GM23338 (cell line): ENCODE results near the gene MITF. TPM values are rescaled to one million over a fixed set of nuclear protein-coding genes. Genes with fewer than 3 reads are reported as not detected.

Experiments used
- ATAC-seq: fragments of 200-7000 bp; cut with Tn5 transposase; 3 replicates; pipeline ENCODE4 v1.9.1; 2020
- DNase-seq: peaks from one replicate; pipeline ENCODE4 v3.0.0-alpha.2; 2015; ENCODE audit warnings: low spot score
- H2AFZ ChIP-seq: fragments of 200-600 bp; sonication (generic); 2 replicates; pipeline ENCODE4 v1.8.0; 2016; ENCODE audit warnings: antibody characterized with exemption, mild to moderate bottlenecking, moderate library complexity
- H3F3A ChIP-seq: fragments of 200-600 bp; sonication (generic); replicated peaks from 2 replicates; pipeline ENCODE4 v1.8.0; 2017; ENCODE audit warnings: antibody characterized with exemption, mixed run types, low read depth
- H3K27ac ChIP-seq: fragments of 200-600 bp; sonication (generic); 2 replicates; pipeline ENCODE4 v1.6.1; 2016; ENCODE audit warnings: low read depth
- H3K27me3 ChIP-seq: fragments of 200-600 bp; sonication (generic); 2 replicates; pipeline ENCODE4 v1.8.0; 2016; ENCODE audit warnings: mild to moderate bottlenecking, mixed run types, moderate library complexity; ENCODE audit not compliant: insufficient read depth
- H3K36me3 ChIP-seq: fragments of 200-600 bp; sonication (generic); 2 replicates; pipeline ENCODE4 v1.8.0; 2016; ENCODE audit warnings: mild to moderate bottlenecking; ENCODE audit not compliant: insufficient read depth
- H3K4me1 ChIP-seq: fragments of 200-600 bp; sonication (generic); 2 replicates; pipeline ENCODE4 v1.8.0; 2016; ENCODE audit warnings: mild to moderate bottlenecking, moderate library complexity; ENCODE audit not compliant: insufficient read depth
- H3K4me2 ChIP-seq: fragments of 200-600 bp; sonication (generic); 2 replicates; pipeline ENCODE4 v1.7.1; 2017; ENCODE audit warnings: mixed run types
- H3K4me3 ChIP-seq: fragments of 200-600 bp; sonication (generic); 2 replicates; pipeline ENCODE4 v1.6.1; 2016; ENCODE audit warnings: mixed run types
- H3K79me2 ChIP-seq: fragments of 200-600 bp; sonication (generic); replicated peaks from 2 replicates; pipeline ENCODE4 v1.8.0; 2017; ENCODE audit warnings: mild to moderate bottlenecking; ENCODE audit not compliant: insufficient read depth
- H3K9me2 ChIP-seq: fragments of 200-600 bp; sonication (generic); 2 replicates; pipeline ENCODE4 v1.8.0; 2017; ENCODE audit not compliant: insufficient read depth
- H4K20me1 ChIP-seq: fragments of 200-600 bp; sonication (generic); replicated peaks from 2 replicates; pipeline ENCODE4 v1.8.0; 2017; ENCODE audit warnings: mild to moderate bottlenecking; ENCODE audit not compliant: insufficient read depth
- H3K27ac Mint-ChIP-seq: 2 replicates; pipeline ENCODE4 v1.8.0; 2020; ENCODE audit warnings: inconsistent platforms, mild to moderate bottlenecking, moderate library complexity, mixed read lengths
- H3K27me3 Mint-ChIP-seq: 3 replicates; pipeline ENCODE4 v1.8.0; 2022; ENCODE audit warnings: low read depth, mild to moderate bottlenecking, moderate library complexity, mixed read lengths, inconsistent platforms; ENCODE audit not compliant: insufficient read depth, poor library complexity
- H3K36me3 Mint-ChIP-seq: 3 replicates; pipeline ENCODE4 v1.8.0; 2021; ENCODE audit warnings: low read depth, mild to moderate bottlenecking, inconsistent platforms, moderate library complexity, mixed read lengths
- H3K4me1 Mint-ChIP-seq: 3 replicates; pipeline ENCODE4 v1.8.0; 2020; ENCODE audit warnings: mild to moderate bottlenecking, inconsistent platforms, mixed read lengths
- H3K4me3 Mint-ChIP-seq: 3 replicates; pipeline ENCODE4 v1.8.0; 2021; ENCODE audit warnings: moderate library complexity, mild to moderate bottlenecking, inconsistent platforms, mixed read lengths
- H3K9me3 Mint-ChIP-seq: 3 replicates; pipeline ENCODE4 v1.8.0; 2020; ENCODE audit warnings: moderate library complexity, mild to moderate bottlenecking, inconsistent platforms, mixed read lengths
- CREB1 ChIP-seq: fragments of 250-450 bp; sonication (Bioruptor Pico); IDR thresholded peaks from 2 replicates; pipeline ENCODE4 v1.5.0; 2020; ENCODE audit warnings: low read depth, mild to moderate bottlenecking, moderate library complexity
- EZH2 ChIP-seq: fragments of 200-600 bp; sonication (generic); IDR thresholded peaks from one replicate; pipeline ENCODE4 v1.8.0; 2017; ENCODE audit warnings: antibody characterized with exemption, mild to moderate bottlenecking, low read depth; ENCODE audit not compliant: unreplicated experiment
- EZH2phosphoT487 ChIP-seq: fragments of 200-600 bp; sonication (generic); IDR thresholded peaks from one replicate; pipeline ENCODE4 v1.8.1; 2018; ENCODE audit warnings: antibody characterized with exemption; ENCODE audit not compliant: unreplicated experiment
- JUNB ChIP-seq: IDR thresholded peaks from one replicate; pipeline ENCODE4 v1.6.1; 2016; ENCODE audit warnings: antibody characterized with exemption; ENCODE audit not compliant: unreplicated experiment
- NANOG ChIP-seq: IDR thresholded peaks from 2 replicates; pipeline ENCODE4 v1.6.1; 2016; ENCODE audit warnings: antibody characterized with exemption, borderline replicate concordance
- POLR2AphosphoS5 ChIP-seq: IDR thresholded peaks from 2 replicates; pipeline ENCODE4 v1.6.1; 2016; ENCODE audit warnings: antibody characterized with exemption, low read depth
- REST ChIP-seq: IDR thresholded peaks from one replicate; pipeline ENCODE4 v1.6.1; 2018; ENCODE audit warnings: antibody characterized with exemption; ENCODE audit not compliant: unreplicated experiment
- STAT1 ChIP-seq: IDR thresholded peaks from one replicate; pipeline ENCODE4 v1.6.1; 2016; ENCODE audit warnings: antibody characterized with exemption; ENCODE audit not compliant: unreplicated experiment
- ZNF114 ChIP-seq: fragments of 250-450 bp; sonication (Bioruptor Pico); IDR thresholded peaks from 2 replicates; pipeline ENCODE4 v1.5.0; 2020; ENCODE audit warnings: mild to moderate bottlenecking, moderate library complexity
- ZNF331 ChIP-seq: fragments of 250-450 bp; sonication (Bioruptor Pico); IDR thresholded peaks from 2 replicates; pipeline ENCODE4 v1.5.0; 2020; ENCODE audit warnings: low read depth, mild to moderate bottlenecking, moderate library complexity
- polyA plus RNA-seq: library from polyadenylated mRNA; unstranded; fragments of >200 nt; fragmentation: Nextera tagmentation; extraction: Ambion mirVana; gene quantifications from 2 replicates; pipeline ENCODE4 v1.2.1, GENCODE V29; 2016
- total RNA-seq: library from RNA; depleted of rRNA; stranded (reverse); fragments of >200 nt; shearing (Covaris generic); gene quantifications from 2 replicates; pipeline ENCODE4 v1.2.3, GENCODE V29; 2014
- TF ChIP-seq, protein P1 (sequence below), 2 experiments: fragments of 200-600 bp in 1 of 2; sonication (generic) in 1 of 2; conservative IDR thresholded peaks; 2 replicates each; pipeline versions ENCODE4 v1.5.1 to v1.6.1; 2016 to 2017; ENCODE audit warnings: antibody characterized with exemption in 2 of 2, low read depth in 2 of 2, mild to moderate bottlenecking in 2 of 2, moderate library complexity in 1 of 2
- TF ChIP-seq, protein P2 (sequence below): fragments of 250-450 bp; sonication (Bioruptor Pico); IDR thresholded peaks from 2 replicates; pipeline ENCODE4 v1.5.0; 2020; ENCODE audit warnings: mild to moderate bottlenecking, moderate library complexity

MITF gene
- total and polyA plus RNA-seq, 2 experiments from 2014 or later = 1.9 to 2.4 TPM

- TF ChIP-seq REST (no peak), NANOG (no peak), ZNF114 (CRISPR knock-in tag) (no peak), JUNB (no peak), ZNF331 (CRISPR knock-in tag) (no peak), EZH2 (no peak), STAT1 (no peak), CREB1 (CRISPR knock-in tag) (no peak)
- TF ChIP-seq, protein P1, sequence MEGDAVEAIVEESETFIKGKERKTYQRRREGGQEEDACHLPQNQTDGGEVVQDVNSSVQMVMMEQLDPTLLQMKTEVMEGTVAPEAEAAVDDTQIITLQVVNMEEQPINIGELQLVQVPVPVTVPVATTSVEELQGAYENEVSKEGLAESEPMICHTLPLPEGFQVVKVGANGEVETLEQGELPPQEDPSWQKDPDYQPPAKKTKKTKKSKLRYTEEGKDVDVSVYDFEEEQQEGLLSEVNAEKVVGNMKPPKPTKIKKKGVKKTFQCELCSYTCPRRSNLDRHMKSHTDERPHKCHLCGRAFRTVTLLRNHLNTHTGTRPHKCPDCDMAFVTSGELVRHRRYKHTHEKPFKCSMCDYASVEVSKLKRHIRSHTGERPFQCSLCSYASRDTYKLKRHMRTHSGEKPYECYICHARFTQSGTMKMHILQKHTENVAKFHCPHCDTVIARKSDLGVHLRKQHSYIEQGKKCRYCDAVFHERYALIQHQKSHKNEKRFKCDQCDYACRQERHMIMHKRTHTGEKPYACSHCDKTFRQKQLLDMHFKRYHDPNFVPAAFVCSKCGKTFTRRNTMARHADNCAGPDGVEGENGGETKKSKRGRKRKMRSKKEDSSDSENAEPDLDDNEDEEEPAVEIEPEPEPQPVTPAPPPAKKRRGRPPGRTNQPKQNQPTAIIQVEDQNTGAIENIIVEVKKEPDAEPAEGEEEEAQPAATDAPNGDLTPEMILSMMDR (conservative IDR thresholded peaks at IDR 0.05; ENCODE audit: low read depth in 2 of 2) = no peak
Observed at GRCh38 chr3:69803681-69804270, 64.5 kb downstream of the MITF start (continued).

- no peak overlapping the region for H3K27ac ChIP-seq
- TF ChIP-seq POLR2AphosphoS5 = no peak
- TF ChIP-seq, protein P2, sequence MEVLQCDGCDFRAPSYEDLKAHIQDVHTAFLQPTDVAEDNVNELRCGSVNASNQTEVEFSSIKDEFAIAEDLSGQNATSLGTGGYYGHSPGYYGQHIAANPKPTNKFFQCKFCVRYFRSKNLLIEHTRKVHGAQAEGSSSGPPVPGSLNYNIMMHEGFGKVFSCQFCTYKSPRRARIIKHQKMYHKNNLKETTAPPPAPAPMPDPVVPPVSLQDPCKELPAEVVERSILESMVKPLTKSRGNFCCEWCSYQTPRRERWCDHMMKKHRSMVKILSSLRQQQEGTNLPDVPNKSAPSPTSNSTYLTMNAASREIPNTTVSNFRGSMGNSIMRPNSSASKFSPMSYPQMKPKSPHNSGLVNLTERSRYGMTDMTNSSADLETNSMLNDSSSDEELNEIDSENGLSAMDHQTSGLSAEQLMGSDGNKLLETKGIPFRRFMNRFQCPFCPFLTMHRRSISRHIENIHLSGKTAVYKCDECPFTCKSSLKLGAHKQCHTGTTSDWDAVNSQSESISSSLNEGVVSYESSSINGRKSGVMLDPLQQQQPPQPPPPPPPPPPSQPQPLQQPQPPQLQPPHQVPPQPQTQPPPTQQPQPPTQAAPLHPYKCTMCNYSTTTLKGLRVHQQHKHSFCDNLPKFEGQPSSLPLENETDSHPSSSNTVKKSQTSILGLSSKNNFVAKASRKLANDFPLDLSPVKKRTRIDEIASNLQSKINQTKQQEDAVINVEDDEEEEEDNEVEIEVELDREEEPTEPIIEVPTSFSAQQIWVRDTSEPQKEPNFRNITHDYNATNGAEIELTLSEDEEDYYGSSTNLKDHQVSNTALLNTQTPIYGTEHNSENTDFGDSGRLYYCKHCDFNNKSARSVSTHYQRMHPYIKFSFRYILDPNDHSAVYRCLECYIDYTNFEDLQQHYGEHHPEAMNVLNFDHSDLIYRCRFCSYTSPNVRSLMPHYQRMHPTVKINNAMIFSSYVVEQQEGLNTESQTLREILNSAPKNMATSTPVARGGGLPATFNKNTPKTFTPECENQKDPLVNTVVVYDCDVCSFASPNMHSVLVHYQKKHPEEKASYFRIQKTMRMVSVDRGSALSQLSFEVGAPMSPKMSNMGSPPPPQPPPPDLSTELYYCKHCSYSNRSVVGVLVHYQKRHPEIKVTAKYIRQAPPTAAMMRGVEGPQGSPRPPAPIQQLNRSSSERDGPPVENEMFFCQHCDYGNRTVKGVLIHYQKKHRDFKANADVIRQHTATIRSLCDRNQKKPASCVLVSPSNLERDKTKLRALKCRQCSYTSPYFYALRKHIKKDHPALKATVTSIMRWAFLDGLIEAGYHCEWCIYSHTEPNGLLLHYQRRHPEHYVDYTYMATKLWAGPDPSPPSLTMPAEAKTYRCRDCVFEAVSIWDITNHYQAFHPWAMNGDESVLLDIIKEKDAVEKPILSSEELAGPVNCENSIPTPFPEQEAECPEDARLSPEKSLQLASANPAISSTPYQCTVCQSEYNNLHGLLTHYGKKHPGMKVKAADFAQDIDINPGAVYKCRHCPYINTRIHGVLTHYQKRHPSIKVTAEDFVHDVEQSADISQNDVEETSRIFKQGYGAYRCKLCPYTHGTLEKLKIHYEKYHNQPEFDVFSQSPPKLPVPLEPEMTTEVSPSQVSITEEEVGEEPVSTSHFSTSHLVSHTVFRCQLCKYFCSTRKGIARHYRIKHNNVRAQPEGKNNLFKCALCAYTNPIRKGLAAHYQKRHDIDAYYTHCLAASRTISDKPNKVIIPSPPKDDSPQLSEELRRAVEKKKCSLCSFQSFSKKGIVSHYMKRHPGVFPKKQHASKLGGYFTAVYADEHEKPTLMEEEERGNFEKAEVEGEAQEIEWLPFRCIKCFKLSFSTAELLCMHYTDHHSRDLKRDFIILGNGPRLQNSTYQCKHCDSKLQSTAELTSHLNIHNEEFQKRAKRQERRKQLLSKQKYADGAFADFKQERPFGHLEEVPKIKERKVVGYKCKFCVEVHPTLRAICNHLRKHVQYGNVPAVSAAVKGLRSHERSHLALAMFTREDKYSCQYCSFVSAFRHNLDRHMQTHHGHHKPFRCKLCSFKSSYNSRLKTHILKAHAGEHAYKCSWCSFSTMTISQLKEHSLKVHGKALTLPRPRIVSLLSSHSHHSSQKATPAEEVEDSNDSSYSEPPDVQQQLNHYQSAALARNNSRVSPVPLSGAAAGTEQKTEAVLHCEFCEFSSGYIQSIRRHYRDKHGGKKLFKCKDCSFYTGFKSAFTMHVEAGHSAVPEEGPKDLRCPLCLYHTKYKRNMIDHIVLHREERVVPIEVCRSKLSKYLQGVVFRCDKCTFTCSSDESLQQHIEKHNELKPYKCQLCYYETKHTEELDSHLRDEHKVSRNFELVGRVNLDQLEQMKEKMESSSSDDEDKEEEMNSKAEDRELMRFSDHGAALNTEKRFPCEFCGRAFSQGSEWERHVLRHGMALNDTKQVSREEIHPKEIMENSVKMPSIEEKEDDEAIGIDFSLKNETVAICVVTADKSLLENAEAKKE (CRISPR knock-in tag) = no peak
- TF ChIP-seq EZH2phosphoT487 = no peak
- no peak for TF ChIP-seq ZNF114 (CRISPR knock-in tag)
- TF ChIP-seq CREB1 (CRISPR knock-in tag) = no peak
- TF ChIP-seq JUNB = no peak
- no peak for TF ChIP-seq EZH2
- TF ChIP-seq NANOG = no peak
- TF ChIP-seq ZNF331 (CRISPR knock-in tag) = no peak
- no peak for TF ChIP-seq STAT1
- Mint-ChIP-seq H3K27me3 (no peaks in the 10 kb centered on the region), H3K4me1 (peaks cover 6% of the 10 kb centered on the region; the same call in 2 of the 3 replicates), H3K27ac (no peak overlapping the region), H3K9me3 (no peaks in the 10 kb centered on the region), H3K4me3 (no peak overlapping the region), H3K36me3 (no peaks in the 10 kb centered on the region)
- H2AFZ ChIP-seq = no peak overlapping the region
- H3K4me3 ChIP-seq = no peak overlapping the region
- ATAC-seq (no peak), DNase-seq (no peak)
- peaks cover 4% of the 10 kb centered on the region; the same call in 1 of the 2 replicates for H3K4me1 ChIP-seq
- no peak overlapping the region for H3K4me2 ChIP-seq
- no peaks in the 10 kb centered on the region; the same call in 1 of the 2 replicates for H4K20me1 ChIP-seq
- H3K79me2 ChIP-seq = no peaks in the 10 kb centered on the region
- H3K36me3 ChIP-seq = no peaks in the 10 kb centered on the region
- no peaks in the 10 kb centered on the region for H3K27me3 ChIP-seq
- no peaks in the 10 kb centered on the region for H3F3A ChIP-seq
- H3K9me2 ChIP-seq = no peaks in the 10 kb centered on the region
Observed at GRCh38 chr3:69805491-69805890, 66.2 kb downstream of the MITF start.
